ENCODE results near the gene SETD5. TPM values are rescaled to one million over a fixed set of nuclear protein-coding genes. Genes with fewer than 3 reads are reported as not detected.
A peak's percentile ranks its signal among the peaks of the same experiment; 100 is the strongest.

The SETD5 gene
- total RNA-seq, 2 experiments from 2014 or later, result 120 to 214 TPM

- Histone ChIP-seq H3K4me1 (ENCODE audit: insufficient read depth, low read length, poor library complexity, severe bottlenecking) (no peaks in the 10 kb centered on the region), H3K4me2 (ENCODE audit: low read length) (no peak overlapping the region), H3K36me3 (ENCODE audit: insufficient read depth, low read length) (peaks cover 97% of the 10 kb centered on the region), H4K20me1 (ENCODE audit: insufficient read depth, low read length) (0 out of 2 replicates have a peak, but pooled peaks cover 5% of the 10 kb centered on the region), H3K4me3 (ENCODE audit: low read depth, low read length, poor library complexity, severe bottlenecking) (no peak overlapping the region), H3K27ac (ENCODE audit: low read depth, low read length, poor library complexity, severe bottlenecking) (no peak overlapping the region), H3K79me2 (ENCODE audit: insufficient read depth, low read depth, low read length) (no peaks in the 10 kb centered on the region), H2AFZ (ENCODE audit: low read length) (no peak overlapping the region), H3K9me2 (ENCODE audit: insufficient read depth, low read length) (no peaks in the 10 kb centered on the region), H3K9me3 (ENCODE audit: low read length) (no peaks in the 10 kb centered on the region)
- POLR2A ChIA-PET, result interaction anchor here (0.9 to 1.0 kb wide), 2 partner anchors 8 to 16 kb away, joined by 3 read pairs; no protein-coding TSS in a partner anchor
- CTCF ChIA-PET (ENCODE audit: unreplicated experiment), result no interaction called here
- intact Hi-C loops (cut with micrococcal nuclease; ENCODE audit: unreplicated experiment), result no loop called here
- TF ChIP-seq CTCF (conservative IDR thresholded peaks at IDR 0.05; ENCODE audit: low read length) (no peak), EZH2phosphoT487 (IDR thresholded peaks at IDR 0.05; ENCODE audit: borderline replicate concordance, low read depth, low read length) (no peak)
- no TSS peak for BruUV-seq (replicated peaks)
- no peak for DNase-seq (ENCODE audit: low spot score)
Observed at GRCh38 chr3:9476935-9477334, 79.5 kb downstream of the SETD5 start.

- ChIA-PET POLR2A (interaction anchor here (0.6 to 1.2 kb wide), 3 partner anchors 10 to 28 kb away, joined by 3 to 5 read pairs (median 4); no protein-coding TSS in a partner anchor), CTCF (ENCODE audit: unreplicated experiment) (no interaction called here)
- BruUV-seq (replicated peaks), result no TSS peak
- Histone ChIP-seq H4K20me1 (ENCODE audit: insufficient read depth, low read length) (no peaks in the 10 kb centered on the region), H2AFZ (ENCODE audit: low read length) (no peak overlapping the region), H3K4me3 (ENCODE audit: low read depth, low read length, poor library complexity, severe bottlenecking) (no peak overlapping the region), H3K9me3 (ENCODE audit: low read length) (no peaks in the 10 kb centered on the region), H3K9me2 (ENCODE audit: insufficient read depth, low read length) (no peaks in the 10 kb centered on the region), H3K4me1 (ENCODE audit: insufficient read depth, low read length, poor library complexity, severe bottlenecking) (no peaks in the 10 kb centered on the region), H3K79me2 (ENCODE audit: insufficient read depth, low read depth, low read length) (no peaks in the 10 kb centered on the region), H3K36me3 (ENCODE audit: insufficient read depth, low read length) (peaks cover 90% of the 10 kb centered on the region), H3K27ac (ENCODE audit: low read depth, low read length, poor library complexity, severe bottlenecking) (no peak overlapping the region), H3K4me2 (ENCODE audit: low read length) (no peak overlapping the region)
- TF ChIP-seq CTCF (conservative IDR thresholded peaks at IDR 0.05; ENCODE audit: low read length) (no peak), EZH2phosphoT487 (IDR thresholded peaks at IDR 0.05; ENCODE audit: borderline replicate concordance, low read depth, low read length) (no peak)
- DNase-seq (ENCODE audit: low spot score), result no peak
- intact Hi-C loops (cut with micrococcal nuclease; ENCODE audit: unreplicated experiment), result loop anchor here (5.0 kb wide), 1 partner anchor 128 kb away; no protein-coding TSS in a partner anchor
Observed at GRCh38 chr3:9480265-9480664, 82.8 kb downstream of the SETD5 start.

- TF ChIP-seq CTCF (conservative IDR thresholded peaks at IDR 0.05; ENCODE audit: low read length), result no peak
- no peak for TF ChIP-seq EZH2phosphoT487 (IDR thresholded peaks at IDR 0.05; ENCODE audit: borderline replicate concordance, low read depth, low read length)
- Histone ChIP-seq H3K4me2 (ENCODE audit: low read length) (no peak overlapping the region), H3K4me1 (ENCODE audit: insufficient read depth, low read length, poor library complexity, severe bottlenecking) (no peaks in the 10 kb centered on the region), H3K36me3 (ENCODE audit: insufficient read depth, low read length) (peaks cover 54% of the 10 kb centered on the region), H4K20me1 (ENCODE audit: insufficient read depth, low read length) (no peaks in the 10 kb centered on the region), H2AFZ (ENCODE audit: low read length) (no peak overlapping the region), H3K27ac (ENCODE audit: low read depth, low read length, poor library complexity, severe bottlenecking) (no peak overlapping the region), H3K79me2 (ENCODE audit: insufficient read depth, low read depth, low read length) (no peaks in the 10 kb centered on the region), H3K9me3 (ENCODE audit: low read length) (no peaks in the 10 kb centered on the region), H3K9me2 (ENCODE audit: insufficient read depth, low read length) (no peaks in the 10 kb centered on the region), H3K4me3 (ENCODE audit: low read depth, low read length, poor library complexity, severe bottlenecking) (no peak overlapping the region)
- CTCF ChIA-PET (ENCODE audit: unreplicated experiment), result no interaction called here
- intact Hi-C loops (cut with micrococcal nuclease; ENCODE audit: unreplicated experiment), result no loop called here
- no peak for DNase-seq (ENCODE audit: low spot score)
- POLR2A ChIA-PET, result interaction anchor here (1.1 kb wide), 1 partner anchor 12 kb away, joined by 3 read pairs; no protein-coding TSS in a partner anchor
- BruUV-seq (replicated peaks), result TSS peak; percentile 25
Observed at GRCh38 chr3:9485248-9485647, 87.8 kb downstream of the SETD5 start.

Measured in OCI-LY7 (cell line).